GM18508 (cell line): ENCODE results near the gene HDLBP.

Source experiments
- ATAC-seq: cut with Tn5 transposase; IDR thresholded peaks from one replicate; pipeline ENCODE4 v1.9.1; 2021; ENCODE audit warnings: moderate number of reproducible peaks; ENCODE audit not compliant: insufficient read depth, unreplicated experiment

HDLBP gene

GRCh38 chr2:241257419-241258032 lies 57.9 kb downstream of the HDLBP start:
- no peak for ATAC-seq

DNA sequence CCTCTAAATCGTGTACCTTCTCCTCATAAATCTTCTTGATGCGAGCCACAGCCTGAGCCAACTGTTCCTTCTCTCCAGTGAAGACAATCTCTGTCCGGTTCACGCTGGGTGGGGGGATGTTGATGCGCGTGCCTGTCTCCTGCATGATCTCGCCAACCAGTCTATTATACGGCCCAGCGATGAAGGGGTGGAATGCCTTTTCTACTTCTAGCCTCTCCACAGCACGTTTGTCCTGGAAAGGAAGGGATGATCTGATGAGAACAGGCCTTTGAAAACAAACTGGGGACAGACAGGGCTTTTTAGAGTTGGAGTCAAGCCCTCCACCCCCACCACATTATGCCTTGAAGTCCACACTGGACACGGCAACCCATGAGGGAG lies 59.3 kb downstream of the HDLBP start:
- no peak for ATAC-seq

- ATAC-seq = no peak
Observed at GRCh38 chr2:241255542-241256167, 59.8 kb downstream of the HDLBP start.

- no peak for ATAC-seq
Observed at GRCh38 chr2:241254904-241255351, 60.5 kb downstream of the HDLBP start.

DNA sequence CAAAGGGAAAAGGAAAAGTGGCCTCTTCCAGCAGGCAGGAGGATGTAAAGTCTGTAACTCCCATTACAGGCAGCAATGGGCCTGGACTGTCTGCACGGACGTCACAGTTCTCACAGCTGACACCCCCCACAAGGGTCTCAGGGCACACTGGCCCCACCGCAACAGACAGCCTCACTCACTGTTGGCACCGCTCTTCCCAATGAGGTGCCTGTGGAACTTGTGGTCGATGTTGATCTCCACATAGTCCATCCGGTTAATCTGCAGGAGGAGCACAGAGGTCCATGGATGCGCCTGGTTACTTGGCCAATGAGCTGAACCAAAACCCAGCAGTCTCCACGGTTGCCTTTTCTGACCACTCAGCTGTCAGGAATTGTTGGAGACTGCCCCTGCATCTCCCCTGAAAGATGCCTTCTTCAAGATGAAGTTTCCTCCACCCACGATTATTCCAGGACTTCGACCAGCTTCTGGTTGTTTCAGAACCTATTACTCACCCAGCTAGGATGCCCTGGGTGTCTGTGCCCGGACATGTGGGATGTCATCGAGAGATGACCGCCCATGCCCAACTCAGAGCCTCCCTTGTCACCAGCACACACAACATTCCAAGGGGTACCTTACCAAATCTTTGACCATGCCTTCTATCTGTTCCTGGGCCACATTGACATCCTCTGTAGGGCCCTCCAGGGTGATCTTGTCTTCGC lies 62.5 kb downstream of the HDLBP start:
- ATAC-seq = no peak

DNA sequence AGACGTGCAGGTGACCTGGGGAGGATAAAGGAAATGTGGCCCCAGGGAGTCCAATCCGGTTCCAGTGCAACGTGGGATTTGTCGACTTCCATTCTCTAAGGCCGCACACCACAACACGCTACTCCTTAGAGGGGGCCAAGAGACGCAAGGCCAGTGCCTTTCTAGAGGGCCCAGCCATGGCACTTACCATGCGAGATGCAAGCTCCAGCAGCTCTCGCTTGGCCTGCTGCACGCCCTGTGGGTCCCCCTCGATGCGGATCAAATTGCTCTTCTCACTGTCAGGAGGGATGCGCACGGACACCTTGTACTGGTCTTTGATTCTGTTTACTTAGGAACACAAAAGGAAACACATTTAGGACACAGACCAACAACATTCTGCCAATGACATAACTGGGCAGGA lies 65.8 kb downstream of the HDLBP start:
- no peak for ATAC-seq

- no peak for ATAC-seq
Observed at GRCh38 chr2:241248897-241249296, 66.6 kb downstream of the HDLBP start.

DNA sequence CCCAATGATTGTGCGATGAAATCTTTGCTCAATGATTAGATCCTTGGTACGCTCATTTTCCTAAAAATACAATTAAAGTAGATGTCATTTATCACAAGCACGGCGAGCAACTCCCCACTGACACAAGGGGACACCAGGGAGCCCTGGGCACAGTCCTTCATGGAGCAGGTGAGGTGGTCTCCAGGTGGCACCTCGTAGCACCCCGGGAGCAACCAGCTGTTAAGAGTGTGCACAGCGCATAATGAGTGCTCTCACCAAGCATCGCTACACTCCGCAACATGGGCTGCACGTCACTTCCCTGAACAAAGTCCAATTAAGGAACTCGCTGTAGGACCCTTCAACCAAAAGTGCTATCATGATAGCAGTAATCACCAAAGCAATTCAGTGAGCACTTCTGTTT lies 67.2 kb downstream of the HDLBP start:
- ATAC-seq = no peak

- no peak for ATAC-seq
Observed at GRCh38 chr2:241244368-241244767, 71.1 kb downstream of the HDLBP start.

- ATAC-seq = no peak
Observed at GRCh38 chr2:241242306-241242705, 73.2 kb downstream of the HDLBP start.

GRCh38 chr2:241241669-241242068 lies 73.8 kb downstream of the HDLBP start:
- no peak for ATAC-seq

GRCh38 chr2:241240320-241241004 lies 75.0 kb downstream of the HDLBP start:
- ATAC-seq = no peak

GRCh38 chr2:241239552-241240202 lies 75.8 kb downstream of the HDLBP start:
- ATAC-seq = no peak

DNA sequence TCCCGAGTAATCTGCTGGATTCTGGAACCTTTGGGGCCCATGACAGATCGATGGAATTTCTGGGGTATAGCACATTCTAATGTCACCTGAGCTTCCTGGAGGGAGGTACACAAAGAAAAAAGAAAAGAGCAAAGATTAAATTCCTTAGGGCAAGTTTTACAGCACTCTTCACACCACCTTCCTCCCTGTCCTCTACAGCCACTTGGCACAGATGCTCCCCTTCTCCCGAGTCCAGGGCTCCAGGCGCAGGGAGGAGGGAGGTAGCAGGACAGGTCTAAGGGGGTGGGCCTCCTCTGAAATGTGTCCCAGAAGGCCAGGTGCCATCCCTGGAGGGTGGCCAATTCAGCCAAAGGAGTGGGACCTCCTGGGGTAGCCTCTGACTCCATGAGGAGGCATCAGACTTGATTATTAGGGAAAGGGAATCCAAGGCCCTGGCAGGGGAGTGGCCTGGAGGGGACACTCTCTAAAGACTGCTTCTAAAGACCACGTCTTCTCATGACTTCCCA lies 76.7 kb downstream of the HDLBP start:
- ATAC-seq = no peak

- ATAC-seq = no peak
Observed at GRCh38 chr2:241237949-241238371, 77.5 kb downstream of the HDLBP start.

GRCh38 chr2:241237047-241237446 lies 78.4 kb downstream of the HDLBP start:
- ATAC-seq = no peak

DNA sequence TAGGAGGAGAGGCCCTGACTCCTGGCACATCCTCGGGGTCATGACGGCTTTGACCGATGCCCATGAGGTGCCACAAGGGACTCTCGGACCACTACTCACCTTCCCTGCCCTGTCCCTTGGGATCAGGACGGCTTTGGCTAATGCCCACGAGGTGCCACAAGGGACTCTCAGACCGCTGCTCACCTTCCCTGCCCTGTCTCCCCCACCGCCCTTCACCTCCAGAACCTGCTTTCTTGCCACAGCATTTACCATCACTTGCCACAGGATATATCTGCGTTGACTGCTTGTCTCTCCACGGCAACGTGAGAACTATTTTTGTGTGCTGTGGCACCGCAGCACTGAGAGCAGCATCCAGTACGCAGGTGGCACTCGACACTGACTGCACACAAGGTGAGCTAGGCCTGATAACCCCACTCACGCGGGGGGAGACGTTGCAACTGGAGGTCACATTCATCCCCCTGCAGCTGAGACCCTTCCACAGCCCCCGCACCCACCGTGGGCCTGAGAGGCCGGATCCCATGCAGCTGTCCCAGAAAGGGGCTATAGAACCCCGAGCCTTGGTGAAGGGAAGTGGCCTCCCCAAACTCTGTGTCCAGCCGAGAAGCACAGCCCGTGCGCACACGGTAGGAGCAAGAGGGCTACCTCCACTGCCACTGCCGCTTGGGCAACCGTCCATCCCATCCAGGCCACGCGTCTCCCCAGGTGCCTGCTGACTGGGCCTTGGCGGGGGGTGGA lies 79.4 kb downstream of the HDLBP start:
- ATAC-seq = no peak

DNA sequence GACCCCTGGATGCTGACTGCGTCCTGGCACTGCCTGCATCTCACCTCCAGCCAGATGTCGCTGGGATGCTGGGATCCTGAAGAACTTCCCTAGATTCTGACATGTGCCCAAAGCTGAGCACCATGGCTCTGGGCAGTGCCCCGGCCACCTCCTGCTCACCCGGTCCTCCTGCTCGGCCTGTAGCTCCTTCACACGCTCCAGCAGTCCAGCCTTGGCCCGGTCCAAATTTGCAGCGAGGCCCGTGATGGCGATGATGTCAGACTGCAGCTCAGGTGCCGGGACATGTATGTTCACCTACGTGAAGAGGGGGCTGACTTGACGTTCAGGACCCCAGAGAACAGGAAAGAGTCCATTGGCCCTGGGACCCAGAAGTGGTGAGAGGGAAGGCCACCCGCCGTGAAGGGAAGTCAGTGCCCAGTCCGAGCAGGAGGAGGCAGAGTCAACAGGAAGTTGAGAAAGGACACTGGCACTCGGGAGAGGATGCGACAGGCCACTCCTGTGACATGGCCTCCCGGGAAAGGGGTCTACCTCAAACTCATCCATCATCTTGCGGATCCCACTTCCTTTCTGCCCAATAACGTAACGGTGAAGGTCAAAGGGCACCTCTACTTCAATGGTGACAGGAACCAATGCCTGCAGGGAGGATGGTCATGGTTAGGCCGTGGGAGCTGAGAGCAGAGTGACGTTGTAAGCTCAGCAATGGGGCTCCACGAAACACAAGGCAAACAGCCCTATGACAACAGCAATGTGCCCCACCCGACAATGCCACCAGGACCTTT lies 80.3 kb downstream of the HDLBP start:
- ATAC-seq = no peak
